GM18498 (cell line): ENCODE measurements around the gene FUNDC2.
"Not testable (repeated sequence)": the region's sequence is repeated elsewhere in the genome, so short reads cannot be mapped to it uniquely, and the experiment has no call there.

ENCODE experiments used
- ATAC-seq: cut with Tn5 transposase; IDR thresholded peaks from one replicate; pipeline ENCODE4 v1.9.1; 2021; ENCODE audit warnings: mild to moderate bottlenecking, moderate library complexity; ENCODE audit not compliant: unreplicated experiment

FUNDC2 gene, protein sequence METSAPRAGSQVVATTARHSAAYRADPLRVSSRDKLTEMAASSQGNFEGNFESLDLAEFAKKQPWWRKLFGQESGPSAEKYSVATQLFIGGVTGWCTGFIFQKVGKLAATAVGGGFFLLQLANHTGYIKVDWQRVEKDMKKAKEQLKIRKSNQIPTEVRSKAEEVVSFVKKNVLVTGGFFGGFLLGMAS

DNA sequence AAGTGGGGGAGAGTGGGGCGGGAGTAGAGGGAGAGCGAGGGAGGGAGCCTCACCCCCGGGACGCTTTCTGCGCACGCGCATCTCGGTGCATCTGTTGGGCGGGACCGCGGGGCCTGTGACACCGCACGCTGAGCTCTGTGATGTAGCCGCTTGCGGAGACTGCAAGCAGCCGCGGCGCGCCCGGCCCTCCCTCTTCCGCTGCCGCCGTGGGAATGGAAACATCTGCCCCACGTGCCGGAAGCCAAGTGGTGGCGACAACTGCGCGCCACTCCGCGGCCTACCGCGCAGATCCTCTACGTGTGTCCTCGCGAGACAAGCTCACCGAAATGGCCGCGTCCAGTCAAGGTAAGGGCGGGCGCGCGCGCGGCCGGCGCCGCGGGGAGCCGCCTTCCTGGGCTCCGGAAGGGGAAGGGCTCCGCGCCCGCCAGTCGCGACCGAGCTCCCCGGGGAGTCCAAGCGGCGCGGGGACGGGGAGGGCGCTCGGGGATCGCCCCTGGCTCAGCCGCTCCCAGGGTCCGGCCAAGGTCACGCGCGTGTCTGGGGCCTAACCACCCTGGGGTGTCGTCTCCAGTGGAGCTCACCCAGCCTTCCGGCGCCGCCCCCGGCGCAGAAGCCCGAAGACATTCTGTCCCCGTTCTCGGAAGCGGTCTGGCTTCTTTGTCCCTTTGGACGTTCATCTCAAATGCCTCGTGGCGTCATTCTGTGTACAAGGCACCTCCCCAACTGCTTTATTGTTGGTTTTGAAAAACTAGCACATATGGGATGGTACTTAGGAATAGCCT is at the start of gene FUNDC2:
Gene FUNDC2, plus strand, starts transcription at position 118 of the 782 bp plus-strand sequence. Its CDS starts 95 bp downstream, at position 213.
- ATAC-seq, result peak; percentile 88

DNA sequence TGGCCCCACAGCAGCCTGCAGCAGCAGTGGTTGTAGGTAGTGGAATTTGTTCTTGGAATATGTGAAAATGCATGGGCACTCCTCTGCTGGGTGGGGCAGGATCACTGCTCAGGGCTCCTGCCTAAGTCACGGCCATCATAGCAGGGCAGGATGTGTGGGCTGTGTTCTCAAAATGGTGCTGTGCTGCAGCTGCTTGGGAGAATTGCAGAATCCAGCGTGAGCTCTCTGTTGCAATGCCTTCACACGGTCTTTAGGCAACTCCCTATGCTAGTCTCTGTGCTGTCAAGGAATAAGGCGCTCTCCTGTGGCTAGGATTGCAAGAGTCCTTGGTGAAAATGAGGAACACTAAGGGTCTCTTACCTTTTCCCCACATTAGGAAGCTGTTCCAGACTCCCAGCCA is 47.0 kb upstream of the FUNDC2 start:
- no peak for ATAC-seq

DNA sequence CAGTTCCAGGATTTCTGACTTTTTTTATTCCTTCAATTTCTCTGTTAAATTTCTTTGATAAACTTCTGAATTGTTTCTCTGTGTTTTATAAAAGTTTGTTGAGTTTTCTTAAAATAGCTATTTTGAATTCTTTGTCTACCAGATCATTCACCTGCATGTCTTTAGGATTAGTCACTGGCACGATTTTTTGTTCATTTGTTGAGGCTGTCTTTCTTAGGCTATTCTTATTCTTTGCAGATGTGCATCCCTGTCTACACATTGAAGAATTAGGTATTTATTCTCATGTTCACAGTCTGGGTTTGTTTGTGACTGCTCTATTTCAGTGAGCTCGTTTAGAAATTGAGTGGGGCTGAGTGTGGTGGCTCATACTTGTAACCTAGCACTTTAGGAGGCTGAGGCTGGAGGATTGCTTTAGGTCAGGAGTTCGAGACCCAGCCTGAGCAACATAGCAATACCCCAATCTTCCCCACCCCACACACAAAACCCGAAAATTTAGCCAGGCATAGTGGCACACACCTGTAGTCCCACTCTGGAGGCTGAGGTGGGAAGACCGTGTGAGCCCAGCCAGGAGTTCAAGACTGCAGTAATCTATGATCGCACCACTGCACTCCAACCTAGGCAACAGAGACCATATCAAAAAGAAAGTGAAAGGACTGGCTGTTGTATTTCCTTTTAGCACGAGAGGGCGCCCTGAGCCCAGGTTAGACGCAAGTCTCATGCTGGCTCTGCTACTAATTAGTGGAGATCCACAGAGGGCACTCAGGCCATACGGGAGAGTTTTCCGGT is 46.1 kb upstream of the FUNDC2 start:
- ATAC-seq, result peak; percentile 95

DNA sequence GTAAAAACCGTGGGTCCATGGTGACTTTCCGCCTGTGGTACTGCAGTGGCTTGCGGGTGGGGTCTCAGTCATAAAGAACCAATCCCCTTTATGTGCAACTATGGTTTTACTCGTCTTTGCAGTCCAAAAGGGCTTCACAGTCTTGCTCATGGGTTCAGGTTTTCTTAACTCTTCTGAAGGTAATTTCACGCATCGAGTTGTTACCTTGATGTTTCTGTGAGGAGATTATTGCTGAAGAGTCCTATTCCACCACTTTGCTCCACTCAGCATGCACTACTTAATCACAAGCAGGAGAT is 45.6 kb upstream of the FUNDC2 start:
- peak; percentile 26 for ATAC-seq

DNA sequence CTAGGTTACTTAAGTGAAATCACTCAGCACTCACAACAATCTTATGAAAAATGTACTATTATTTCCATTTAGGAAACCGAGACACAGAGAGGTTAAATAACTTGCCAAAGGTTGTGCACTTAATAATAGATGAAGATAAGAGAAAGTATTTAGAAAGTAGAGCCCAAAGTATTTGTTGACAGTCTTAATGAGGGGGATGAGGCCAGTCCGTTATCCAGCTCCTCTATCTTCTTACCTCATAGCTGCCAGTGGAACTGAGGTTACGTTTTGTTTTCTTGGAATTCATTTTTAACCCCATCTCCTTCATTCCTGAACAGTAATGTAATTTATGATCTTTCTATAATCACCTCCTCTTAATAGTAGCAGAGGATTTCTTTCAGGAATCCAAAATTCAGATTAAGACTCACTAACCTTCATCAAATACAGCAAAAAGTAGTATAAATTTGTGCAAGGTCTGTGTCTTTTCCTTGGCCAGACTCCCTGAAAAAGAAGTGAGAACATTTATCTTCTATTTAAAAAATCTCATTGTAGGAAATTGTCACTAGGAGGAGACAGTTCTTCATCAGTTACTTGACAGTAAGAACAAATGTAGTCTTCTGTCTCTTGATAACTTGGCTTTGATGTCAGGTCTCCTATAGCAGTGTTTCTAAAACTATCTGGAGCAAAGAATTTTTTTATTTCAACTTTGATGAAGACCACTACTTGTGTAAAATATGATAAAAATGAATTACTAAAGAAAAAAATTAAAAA is 39.6 kb upstream of the FUNDC2 start:
- no peak for ATAC-seq

DNA sequence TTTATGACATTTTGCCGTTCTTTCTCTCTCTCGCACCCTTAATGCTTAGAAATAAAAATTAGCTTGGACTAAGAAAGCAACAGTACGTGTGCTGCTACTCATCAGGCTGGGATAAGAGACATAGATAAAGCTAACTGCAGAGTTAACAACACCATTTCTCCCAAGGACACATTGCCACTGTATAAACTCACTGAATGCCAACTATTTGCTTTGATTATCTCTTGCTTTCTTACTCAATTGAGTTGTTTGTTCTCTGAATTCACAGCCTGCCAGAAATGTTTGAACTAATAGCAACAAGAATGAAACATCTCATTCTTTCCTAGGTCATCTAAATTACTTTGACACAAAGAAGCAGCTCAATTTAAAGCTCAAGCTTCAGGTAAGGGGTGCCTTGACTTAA is 38.7 kb upstream of the FUNDC2 start:
- ATAC-seq, result no peak

DNA sequence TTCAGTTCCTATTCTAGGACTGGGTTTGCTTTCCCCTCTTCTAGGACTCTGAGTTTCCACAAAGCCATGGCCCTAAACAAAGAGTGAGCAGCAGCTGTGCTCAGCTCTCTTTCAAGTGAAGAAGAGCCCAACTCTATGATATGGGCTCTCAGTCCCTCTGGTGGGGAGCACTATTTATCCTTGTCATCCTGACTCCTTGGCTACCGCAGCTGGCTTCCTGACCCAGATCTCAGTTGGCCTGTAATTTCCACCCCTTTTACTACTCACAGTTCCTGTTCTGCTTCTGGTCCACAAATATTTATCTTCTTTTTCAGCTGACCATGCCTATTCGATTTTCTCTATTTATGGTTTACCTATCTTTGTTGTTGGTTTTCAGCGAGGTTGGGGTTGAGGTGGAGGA is 37.9 kb upstream of the FUNDC2 start:
- no peak for ATAC-seq

DNA sequence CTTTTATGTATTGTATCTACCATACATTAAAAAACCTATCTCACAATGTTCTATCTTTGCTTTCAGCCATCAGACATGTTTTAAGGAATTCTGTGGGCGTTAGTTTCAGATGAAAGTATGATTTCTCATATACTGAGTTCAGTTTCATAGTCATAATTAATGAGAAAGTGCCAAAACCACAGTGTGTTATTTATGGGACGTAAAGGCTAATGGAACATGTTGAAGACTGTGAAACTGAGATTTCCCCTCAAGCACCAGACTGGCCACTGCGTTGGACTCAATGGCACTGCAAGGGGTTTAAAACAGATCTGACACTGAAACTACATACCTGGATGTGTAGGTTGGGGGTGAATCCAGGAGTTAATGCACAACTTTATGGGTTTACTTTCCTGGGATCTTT is 36.1 kb upstream of the FUNDC2 start:
- peak; percentile 64 for ATAC-seq

DNA sequence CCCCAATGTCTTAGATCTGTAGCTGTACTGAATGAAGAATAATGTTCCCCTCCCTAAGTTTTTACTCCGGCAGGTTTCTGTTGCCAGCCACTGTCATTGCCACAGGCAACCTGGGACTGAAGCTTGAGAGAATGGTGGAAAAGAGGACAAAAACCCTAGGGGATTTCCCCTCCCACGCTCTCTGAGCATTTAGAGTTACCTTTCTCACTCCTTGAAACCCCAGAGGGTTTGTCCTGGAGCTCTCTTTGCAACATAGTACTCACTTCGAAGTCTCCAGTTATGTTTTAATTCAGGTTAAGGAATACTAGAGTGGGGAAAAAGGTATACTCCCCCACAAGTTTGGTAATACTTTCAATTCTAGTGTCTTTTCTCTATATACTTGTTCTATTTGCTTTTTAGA is 35.6 kb upstream of the FUNDC2 start:
- peak; percentile 43 for ATAC-seq

DNA sequence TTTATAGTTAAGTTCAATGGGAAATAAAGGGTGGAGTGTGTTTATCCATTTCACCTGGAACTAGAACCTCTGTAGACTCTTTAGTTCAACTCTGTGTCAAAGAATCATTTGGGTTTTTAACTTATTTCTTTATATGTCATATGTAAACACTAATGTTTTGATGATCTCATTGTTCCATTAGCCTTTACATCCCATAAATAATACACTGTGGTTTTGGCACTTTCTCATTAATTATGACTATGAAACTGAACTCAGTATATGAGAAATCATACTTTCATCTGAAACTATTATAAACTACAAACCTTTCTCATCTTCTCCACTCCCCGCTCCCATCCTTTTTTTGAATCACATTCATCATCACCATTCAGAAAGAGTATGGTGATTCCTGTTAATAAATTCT is 35.2 kb upstream of the FUNDC2 start:
- ATAC-seq, result no peak

DNA sequence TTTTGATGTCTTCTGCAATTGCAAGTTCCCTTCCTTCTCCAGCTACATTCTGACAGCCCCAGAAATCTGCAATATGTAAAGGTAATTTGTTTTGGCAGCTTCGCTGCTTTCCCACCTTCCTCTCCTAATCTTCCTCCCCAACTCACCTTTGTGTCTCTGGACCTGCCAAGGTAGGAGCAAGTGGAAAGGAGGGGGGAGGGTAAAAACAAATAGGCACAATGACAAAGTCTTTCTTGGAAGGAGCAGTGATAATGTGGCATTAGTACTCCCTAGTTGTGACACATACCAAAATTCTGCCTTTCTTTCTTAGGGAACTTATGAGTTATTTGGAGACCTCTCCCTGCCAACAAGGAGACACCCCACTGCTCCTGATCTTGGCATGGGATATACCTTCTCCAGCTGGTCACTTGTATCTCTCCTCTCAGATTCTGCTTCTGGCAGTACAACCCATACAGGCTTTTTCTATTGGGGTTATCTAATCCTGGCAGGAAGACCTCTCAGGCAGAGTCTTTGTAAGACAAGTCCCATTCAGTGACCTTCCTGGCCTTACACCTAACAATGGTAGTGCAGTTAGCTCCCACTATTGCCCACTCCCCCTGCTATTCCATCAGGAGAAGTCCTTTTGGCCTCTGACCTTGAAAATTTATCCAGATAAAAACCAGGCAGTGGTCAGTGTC is 28.3 kb upstream of the FUNDC2 start:
- no peak for ATAC-seq

DNA sequence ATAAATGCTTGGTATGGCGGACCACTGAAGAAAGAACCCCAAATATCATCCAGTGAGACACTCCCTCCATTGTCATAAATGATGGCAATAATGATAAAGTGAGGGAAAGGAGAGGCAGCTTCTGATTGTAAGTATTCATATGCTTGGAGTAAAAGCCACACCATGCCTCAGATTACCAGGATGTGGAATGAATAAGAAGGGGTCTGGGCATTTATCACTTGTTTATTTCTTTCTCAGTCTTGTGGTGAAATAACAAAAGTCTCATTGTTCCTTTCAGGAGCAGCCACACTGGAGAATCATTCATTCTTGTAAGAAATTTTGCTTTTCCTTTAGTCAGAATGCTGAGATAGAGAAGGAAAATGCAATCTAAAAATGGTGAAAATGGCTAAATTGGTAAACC is 25.8 kb upstream of the FUNDC2 start:
- ATAC-seq, result no peak

DNA sequence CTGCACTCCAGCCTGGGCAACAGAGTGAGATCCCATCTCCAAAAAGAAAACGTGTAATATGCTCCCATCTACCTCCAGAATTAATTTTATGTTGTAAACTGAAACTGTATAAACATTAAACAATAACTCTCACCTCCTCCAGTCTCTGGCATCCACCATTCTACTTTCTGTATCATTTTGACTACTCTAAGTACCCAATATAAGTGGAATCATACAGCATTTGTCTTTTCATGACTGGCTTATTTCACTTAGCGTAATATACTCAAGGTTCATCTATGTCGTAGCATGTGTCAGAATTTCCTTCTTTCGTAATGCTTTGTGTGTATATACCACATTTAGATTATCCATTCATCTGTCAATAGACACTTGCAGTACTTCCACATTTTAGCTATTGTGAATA is 24.8 kb upstream of the FUNDC2 start:
- no peak for ATAC-seq

DNA sequence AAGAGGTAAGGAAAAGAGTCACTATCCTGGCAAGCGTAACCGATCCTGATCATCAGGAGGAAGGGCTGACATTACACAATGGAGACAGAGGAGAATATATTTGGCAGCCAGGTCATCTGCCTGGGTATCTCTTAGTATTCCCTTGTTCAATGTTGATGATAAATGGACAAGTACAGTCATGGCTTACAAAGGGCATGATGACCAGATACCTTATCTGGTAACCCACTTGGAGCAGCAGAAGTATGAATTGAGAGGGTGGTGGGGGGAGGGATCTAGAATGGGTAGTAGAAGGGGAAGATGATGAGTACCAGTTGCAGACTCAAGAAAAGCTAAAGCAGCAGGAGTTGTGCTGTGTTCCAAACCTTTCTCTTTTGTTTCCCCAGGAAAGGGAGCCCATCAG is 21.5 kb upstream of the FUNDC2 start:
- ATAC-seq, result no peak

DNA sequence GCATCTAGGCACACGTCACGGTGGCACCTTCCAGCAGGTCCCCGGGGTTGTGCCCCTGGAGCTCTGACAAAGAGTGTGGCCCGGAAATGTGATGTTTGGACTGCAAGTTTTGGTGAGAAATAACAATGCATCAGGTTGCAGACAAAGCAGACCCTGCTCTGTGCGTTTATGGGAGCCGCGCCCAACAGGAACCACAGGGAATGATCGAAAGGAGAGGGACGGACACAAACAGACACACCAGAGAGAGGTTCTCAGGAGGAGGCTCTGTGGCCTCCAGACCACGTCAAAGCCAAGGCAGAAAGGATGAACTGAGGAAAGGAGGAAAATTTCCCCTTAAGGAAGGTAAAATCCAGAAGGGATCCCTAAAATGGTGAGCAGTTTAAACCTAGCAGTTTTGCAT is 20.3 kb upstream of the FUNDC2 start:
- not testable (repeated sequence) for ATAC-seq

DNA sequence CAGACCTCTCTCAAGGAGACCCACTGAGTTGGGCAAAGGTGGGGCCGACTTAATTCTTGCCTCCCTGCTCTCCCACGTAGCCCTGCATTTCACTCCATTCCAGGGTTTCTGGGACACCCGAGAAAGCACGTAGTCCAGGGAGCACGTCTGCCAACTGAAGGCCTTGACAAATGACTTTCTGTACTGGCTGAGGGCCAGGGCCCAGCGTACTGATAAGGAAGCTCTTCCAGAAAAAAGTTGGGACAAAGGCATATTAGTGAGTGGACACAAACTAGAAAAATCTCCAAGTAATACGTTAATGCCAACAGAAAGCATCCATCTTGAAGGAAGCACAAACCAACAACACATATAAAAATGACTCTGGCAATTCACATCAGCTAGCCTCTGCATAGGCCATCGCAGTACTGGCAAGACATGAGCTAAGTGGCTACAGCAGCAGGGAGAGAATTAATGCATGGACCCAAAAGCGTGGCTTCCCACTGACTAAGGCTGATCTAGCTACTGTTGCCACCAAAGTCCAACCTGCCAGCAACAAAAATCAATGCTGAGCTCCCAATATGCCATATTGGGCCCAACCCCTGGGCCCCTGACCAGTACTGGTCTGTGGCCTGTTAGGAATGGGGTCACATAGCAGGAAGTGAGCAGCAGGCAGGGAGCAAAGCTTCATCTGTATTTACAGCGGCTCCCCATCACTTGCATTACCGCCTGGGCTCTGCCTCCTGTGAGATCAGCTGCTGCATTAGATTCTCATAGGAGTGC is 19.6 kb upstream of the FUNDC2 start:
- ATAC-seq, result not testable (repeated sequence)

DNA sequence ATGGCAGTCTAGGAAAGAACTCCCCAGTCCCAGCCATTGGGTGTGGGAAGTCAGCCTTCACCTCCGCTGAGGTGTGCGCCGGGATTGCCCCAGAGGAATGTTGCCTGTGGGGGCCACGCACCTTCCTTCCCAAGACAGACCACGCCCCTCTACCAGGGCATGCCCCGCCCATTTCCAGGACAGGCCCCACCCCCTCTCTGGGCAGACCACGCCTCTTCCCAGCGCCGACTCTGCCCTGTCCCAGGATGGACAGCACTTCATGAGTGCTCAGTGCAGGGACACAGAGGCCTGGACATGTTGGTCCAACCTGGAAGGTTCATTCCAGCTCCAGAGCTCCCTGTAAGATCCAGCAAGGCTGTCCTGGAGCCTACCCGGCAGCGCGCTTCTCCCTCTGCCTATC is 18.1 kb upstream of the FUNDC2 start:
- ATAC-seq, result not testable (repeated sequence)

DNA sequence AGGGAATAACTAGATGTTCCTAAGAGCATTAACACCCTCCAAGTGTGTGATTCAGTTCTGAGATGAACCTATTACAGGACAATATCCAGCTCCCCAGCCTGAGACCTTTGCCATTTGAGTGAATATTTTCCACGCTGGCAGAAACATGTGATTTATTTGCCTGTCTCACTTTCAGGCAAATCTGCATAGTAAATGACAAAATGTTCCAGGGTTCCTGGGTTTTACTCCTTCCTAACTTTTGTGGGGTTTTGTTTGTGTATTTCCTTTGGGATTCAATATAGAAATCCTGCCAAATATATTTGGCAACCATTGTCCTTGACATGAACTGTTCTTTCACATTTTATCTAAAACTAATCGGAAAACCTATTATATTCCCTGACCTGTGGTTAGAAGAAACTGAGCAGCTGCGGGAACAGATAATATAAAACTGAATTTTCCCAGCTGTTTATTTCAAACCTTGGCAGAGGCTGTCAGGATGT is 16.6 kb upstream of the FUNDC2 start:
- ATAC-seq, result no peak

DNA sequence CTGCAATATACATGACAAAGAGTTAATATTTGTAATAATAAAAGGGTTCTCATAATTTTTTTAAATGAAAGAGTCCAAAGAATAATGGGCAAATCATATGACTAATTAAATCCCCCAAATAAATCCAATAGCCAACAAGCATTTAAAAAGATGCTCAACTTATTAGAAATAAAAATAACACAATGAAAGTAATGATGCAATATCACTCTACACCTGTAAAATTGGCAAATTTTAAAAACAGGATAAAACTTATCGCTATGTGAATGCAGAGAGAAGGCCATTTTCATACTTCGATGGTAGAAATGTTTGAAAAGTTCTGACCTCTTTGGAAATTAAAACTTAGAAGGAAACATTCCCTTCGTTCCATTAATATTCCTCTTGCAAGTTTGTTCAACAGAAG is 6.1 kb upstream of the FUNDC2 start:
- no peak for ATAC-seq

DNA sequence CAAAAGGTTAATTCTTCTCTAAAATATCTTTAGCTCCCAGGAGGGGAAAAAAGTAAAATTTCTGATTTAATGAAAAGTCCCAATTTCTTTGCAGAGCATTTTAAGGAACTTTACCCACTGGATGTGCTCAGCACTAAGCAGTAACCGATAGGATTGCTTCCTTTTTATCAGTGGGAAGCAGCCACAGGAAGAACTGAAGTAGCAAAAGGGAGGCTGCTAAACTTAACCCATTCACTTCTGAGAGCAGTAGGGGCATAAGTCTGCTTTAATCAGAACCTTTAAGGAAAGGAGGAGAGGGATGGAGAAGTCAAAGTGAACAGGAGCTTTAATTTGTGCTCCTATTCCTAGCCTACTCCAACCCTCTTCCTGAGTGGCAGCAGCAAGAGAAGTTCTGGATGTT is 4.1 kb upstream of the FUNDC2 start, which contains the start of gene F8:
Gene F8, minus strand, starts transcription at position 139 of the 400 bp plus-strand sequence. CDS start 171 bp downstream, outside the sequence.
- no peak for ATAC-seq
